ENCODE results near the gene DXO.
"Not testable (repeated sequence)": the region's sequence is repeated elsewhere in the genome, so short reads cannot be mapped to it uniquely, and the experiment has no call there.

DXO gene

DNA sequence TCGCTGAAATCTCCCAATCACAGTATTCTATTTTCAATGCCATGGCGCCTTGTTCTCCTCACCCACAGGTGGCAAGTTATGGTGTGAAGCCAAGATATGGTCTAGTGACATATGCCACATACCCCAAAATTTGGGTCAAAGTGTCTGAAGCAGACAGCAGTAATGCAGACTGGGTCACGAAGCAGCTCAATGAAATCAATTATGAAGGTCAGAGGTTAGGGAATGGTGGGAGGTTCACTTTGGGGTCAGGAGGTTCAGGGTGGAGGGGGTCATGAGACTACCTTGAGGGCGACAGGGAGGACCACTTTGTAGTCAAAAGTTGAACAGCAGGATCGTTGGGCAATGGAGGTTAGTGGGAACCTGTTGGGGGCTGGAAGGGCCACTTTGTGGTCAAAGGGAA lies 23.6 kb downstream of the DXO start:
- no peak for TF ChIP-seq GATA1 (IDR thresholded peaks at IDR 0.05; ENCODE audit: low read depth, low read length)
- no peak for TF ChIP-seq POLR2A (IDR thresholded peaks at IDR 0.05; ENCODE audit: low read length)
- no peak for DNase-seq

DNA sequence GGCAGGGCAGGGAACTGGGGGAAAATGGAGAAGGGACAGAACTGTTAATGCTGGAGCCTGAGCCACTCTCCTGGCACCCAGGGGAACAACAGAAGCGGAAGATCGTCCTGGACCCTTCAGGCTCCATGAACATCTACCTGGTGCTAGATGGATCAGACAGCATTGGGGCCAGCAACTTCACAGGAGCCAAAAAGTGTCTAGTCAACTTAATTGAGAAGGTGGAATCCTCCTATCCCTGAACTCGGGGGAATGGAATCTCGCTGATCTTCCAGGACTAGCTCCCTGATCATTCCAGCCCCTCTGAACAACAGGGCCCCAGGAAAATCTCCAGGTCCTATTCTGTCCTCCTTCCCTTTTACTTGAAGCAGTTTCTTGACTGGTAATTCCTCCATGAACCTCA lies 24.1 kb downstream of the DXO start:
- DNase-seq, result no peak
- TF ChIP-seq GATA1 (IDR thresholded peaks at IDR 0.05; ENCODE audit: low read depth, low read length) (no peak), POLR2A (IDR thresholded peaks at IDR 0.05; ENCODE audit: low read length) (no peak)

DNA sequence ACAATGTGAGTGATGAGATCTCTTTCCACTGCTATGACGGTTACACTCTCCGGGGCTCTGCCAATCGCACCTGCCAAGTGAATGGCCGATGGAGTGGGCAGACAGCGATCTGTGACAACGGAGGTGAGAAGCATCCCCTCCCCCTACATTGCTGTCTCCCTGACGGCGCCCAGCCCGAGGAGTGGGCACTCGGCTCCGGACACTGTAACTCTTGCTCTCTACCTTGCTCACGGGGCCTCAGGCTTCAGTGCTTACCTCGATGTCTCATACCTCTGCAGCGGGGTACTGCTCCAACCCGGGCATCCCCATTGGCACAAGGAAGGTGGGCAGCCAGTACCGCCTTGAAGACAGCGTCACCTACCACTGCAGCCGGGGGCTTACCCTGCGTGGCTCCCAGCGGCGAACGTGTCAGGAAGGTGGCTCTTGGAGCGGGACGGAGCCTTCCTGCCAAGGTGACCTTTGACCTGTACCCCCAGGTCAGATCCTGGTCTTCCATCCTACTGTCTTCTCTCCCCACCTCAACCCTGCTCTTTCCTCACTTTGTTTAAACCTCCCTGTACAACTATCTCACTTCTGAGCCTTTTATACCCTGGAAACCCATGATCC lies 24.8 kb downstream of the DXO start:
- no peak for DNase-seq
- TF ChIP-seq GATA1 (IDR thresholded peaks at IDR 0.05; ENCODE audit: low read depth, low read length) (no peak), POLR2A (IDR thresholded peaks at IDR 0.05; ENCODE audit: low read length) (no peak)

DNA sequence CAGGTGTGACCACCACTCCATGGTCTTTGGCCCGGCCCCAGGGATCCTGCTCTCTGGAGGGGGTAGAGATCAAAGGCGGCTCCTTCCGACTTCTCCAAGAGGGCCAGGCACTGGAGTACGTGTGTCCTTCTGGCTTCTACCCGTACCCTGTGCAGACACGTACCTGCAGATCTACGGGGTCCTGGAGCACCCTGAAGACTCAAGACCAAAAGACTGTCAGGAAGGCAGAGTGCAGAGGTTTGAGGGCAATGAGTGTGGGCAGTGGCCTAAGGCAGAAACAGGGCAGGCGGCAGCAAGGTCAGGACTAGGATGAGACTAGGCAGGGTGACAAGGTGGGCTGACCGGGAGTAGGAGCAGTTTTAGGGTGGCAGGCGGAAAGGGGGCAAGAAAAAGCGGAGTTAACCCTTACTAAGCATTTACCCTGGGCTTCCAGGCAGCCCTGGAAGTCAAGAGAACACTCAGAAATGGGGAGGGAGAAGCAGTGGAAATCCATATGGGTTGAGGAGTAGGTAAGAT lies 25.5 kb downstream of the DXO start:
- TF ChIP-seq POLR2A (IDR thresholded peaks at IDR 0.05; ENCODE audit: low read length) (no peak), GATA1 (IDR thresholded peaks at IDR 0.05; ENCODE audit: low read depth, low read length) (no peak)
- no peak for DNase-seq

DNA sequence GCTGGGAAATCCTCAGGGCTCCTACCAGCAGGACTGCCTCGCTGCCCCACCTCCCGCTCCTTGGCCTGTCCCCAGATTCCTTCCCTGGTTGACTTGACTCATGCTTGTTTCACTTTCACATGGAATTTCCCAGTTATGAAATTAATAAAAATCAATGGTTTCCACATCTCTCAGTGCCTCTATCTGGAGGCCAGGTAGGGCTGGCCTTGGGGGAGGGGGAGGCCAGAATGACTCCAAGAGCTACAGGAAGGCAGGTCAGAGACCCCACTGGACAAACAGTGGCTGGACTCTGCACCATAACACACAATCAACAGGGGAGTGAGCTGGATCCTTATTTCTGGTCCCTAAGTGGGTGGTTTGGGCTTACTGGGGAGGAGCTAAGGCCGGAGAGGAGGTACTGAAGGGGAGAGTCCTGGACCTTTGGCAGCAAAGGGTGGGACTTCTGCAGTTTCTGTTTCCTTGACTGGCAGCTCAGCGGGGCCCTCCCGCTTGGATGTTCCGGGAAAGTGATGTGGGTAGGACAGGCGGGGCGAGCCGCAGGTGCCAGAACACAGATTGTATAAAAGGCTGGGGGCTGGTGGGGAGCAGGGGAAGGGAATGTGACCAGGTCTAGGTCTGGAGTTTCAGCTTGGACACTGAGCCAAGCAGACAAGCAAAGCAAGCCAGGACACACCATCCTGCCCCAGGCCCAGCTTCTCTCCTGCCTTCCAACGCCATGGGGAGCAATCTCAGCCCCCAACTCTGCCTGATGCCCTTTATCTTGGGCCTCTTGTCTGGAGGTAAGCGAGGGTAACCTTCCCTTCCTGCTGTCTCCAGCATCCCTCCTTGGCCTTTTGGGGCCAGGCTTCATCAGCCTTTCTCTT lies 26.2 kb downstream of the DXO start, which contains the start of gene CFB:
TSS of gene CFB (plus strand) at position 589 of the 863 bp plus-strand sequence. CDS start at position 716, 127 bp downstream.
- DNase-seq, result no peak
- TF ChIP-seq GATA1 (IDR thresholded peaks at IDR 0.05; ENCODE audit: low read depth, low read length) (no peak), POLR2A (IDR thresholded peaks at IDR 0.05; ENCODE audit: low read length) (no peak)

DNA sequence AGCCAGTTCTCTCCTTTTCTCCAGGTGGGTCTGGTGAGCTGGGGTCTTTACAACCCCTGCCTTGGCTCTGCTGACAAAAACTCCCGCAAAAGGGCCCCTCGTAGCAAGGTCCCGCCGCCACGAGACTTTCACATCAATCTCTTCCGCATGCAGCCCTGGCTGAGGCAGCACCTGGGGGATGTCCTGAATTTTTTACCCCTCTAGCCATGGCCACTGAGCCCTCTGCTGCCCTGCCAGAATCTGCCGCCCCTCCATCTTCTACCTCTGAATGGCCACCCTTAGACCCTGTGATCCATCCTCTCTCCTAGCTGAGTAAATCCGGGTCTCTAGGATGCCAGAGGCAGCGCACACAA lies 26.8 kb downstream of the DXO start:
- TF ChIP-seq GATA1 (IDR thresholded peaks at IDR 0.05; ENCODE audit: low read depth, low read length), result no peak
- no peak for TF ChIP-seq POLR2A (IDR thresholded peaks at IDR 0.05; ENCODE audit: low read length)
- no peak for DNase-seq

DNA sequence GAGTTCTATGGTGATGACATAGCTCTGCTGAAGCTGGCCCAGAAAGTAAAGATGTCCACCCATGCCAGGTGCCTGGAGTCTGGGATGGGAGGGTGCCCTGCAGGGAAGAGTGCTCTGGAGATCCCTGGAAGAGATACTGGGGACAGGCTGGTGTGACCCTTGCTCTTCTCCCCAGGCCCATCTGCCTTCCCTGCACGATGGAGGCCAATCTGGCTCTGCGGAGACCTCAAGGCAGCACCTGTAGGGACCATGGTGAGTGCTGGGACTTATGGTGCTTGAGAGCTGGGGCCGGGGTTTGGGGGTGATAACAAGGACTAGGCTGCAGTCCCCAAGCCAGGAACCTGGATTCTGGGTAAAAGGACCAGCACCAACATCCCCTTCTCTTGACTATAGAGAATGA lies 28.2 kb downstream of the DXO start:
- TF ChIP-seq GATA1 (IDR thresholded peaks at IDR 0.05; ENCODE audit: low read depth, low read length) (no peak), POLR2A (IDR thresholded peaks at IDR 0.05; ENCODE audit: low read length) (no peak)
- DNase-seq, result no peak

DNA sequence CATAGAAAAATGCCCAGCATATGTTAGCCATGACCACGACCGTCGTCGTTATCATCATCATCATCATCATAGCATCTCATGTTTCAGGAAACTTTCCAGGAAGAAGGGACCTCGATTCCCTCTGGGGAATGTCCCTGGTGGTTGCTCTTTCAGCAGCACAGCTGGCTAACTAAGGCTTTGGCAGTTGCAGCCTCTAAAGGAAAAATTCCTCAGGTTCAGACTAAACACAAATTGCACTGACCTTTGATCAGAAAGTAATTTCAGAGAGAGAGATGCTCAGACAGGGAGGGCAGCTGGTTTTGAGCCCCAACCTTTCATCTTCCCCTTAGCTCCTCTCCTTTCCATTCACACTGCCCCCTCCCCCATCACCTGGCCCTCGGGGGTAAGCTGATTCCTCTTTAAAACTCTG lies 31.7 kb downstream of the DXO start:
- DNase-seq, result no peak
- TF ChIP-seq GATA1 (IDR thresholded peaks at IDR 0.05; ENCODE audit: low read depth, low read length) (no peak), POLR2A (IDR thresholded peaks at IDR 0.05; ENCODE audit: low read length) (no peak)

DNA sequence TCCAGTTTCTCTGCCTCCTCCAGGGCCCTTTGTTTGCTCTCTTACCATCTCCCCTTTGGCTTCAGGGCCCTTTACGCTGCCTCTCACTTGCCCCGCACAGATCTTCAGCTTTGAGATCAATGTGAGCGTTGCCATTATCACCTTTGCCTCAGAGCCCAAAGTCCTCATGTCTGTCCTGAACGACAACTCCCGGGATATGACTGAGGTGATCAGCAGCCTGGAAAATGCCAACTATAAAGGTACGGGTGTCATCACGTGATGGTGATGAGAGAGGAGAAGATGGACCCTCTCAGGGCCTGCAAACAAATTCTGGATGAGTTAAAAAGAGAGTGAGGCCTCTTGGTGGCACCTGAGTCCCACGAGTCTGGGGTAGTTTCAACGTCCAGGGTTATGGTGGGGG lies 36.1 kb downstream of the DXO start:
- DNase-seq, result no peak
- TF ChIP-seq POLR2A (IDR thresholded peaks at IDR 0.05; ENCODE audit: low read length), result no peak
- no peak for TF ChIP-seq GATA1 (IDR thresholded peaks at IDR 0.05; ENCODE audit: low read depth, low read length)

DNA sequence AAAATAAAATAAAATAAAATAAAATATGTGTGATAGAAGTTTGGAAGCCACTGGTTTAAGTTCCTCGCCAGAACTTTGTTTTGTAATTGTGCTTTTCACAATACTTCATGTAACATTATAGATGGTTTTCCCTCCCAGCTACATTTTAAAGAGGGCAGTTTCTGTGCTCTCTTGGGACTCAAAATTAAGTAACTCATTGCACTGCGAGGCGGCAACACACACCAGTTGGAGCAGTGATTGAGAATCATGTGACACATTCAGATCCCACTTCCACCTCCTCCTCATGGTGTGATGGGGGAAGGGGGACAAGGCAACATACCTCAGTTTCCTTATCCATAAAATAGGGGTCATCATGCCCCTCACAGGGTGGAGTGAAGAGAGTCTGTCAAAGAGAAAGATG lies 36.9 kb downstream of the DXO start:
- no peak for TF ChIP-seq GATA1 (IDR thresholded peaks at IDR 0.05; ENCODE audit: low read depth, low read length)
- DNase-seq, result no peak

DNA sequence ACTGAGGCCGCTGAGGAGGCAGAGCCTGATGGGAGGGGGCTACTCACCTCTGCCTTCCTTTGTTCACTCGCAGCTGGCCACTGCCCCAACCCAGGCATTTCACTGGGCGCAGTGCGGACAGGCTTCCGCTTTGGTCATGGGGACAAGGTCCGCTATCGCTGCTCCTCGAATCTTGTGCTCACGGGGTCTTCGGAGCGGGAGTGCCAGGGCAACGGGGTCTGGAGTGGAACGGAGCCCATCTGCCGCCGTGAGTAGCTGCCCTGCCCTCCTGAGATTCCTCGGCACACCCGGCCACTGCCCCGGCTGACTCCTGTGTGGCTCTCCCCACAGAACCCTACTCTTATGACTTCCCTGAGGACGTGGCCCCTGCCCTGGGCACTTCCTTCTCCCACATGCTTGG lies 38.4 kb downstream of the DXO start:
- DNase-seq, result no peak
- no peak for TF ChIP-seq POLR2A (IDR thresholded peaks at IDR 0.05; ENCODE audit: low read length)
- TF ChIP-seq GATA1 (IDR thresholded peaks at IDR 0.05; ENCODE audit: low read depth, low read length), result no peak

DNA sequence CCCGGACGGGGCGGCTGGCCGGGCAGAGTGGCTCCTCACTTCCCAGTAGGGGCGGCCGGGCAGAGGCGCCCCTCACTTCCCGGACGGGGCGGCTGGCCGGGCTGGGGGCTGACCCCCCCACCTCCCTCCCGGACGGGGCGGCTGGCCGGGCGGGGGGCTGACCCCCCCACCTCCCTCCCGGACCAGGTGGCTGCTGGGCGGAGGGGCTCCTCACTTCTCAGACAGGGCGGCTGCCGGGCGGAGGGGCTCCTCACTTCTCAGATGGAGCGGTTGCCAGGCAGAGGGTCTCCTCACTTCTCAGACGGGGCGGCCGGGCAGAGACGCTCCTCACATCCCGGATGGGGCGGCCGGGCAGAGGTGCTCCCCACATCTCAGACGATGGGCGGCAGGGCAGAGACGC lies 39.8 kb downstream of the DXO start:
- DNase-seq, result not testable (repeated sequence)

DNA sequence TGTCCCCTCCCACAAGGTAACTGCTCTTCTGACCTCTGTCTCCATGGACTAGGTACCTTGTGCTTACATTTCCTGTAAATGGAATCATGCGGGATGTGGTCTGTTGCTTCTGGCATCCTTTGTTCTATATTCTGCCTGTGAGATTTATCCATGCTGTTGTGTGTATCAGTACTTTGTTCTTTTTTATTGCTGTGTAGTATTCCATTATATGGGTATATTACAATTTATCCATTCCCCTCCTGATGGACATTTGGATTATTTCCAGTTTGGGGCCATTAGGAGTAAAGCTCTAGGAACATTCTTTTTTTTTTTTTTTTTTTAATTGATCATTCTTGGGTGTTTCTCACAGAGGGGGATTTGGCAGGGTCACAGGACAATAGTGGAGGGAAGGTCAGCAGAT lies 41.0 kb downstream of the DXO start:
- TF ChIP-seq GATA1 (IDR thresholded peaks at IDR 0.05; ENCODE audit: low read depth, low read length), result no peak
- no peak for TF ChIP-seq POLR2A (IDR thresholded peaks at IDR 0.05; ENCODE audit: low read length)
- DNase-seq, result no peak

DNA sequence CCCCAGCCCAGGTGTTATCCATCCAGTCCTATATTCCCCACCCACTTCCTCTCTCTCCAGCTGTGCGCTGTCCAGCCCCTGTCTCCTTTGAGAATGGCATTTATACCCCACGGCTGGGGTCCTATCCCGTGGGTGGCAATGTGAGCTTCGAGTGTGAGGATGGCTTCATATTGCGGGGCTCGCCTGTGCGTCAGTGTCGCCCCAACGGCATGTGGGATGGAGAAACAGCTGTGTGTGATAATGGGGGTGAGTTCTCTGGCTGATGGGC lies 43.3 kb downstream of the DXO start:
- no peak for DNase-seq
- TF ChIP-seq POLR2A (IDR thresholded peaks at IDR 0.05; ENCODE audit: low read length), result no peak
- TF ChIP-seq GATA1 (IDR thresholded peaks at IDR 0.05; ENCODE audit: low read depth, low read length), result no peak

Data from erythroblast (primary cell).